Right lobe of liver (tissue), 4 donors: Measurements from ENCODE around the gene MAG.

Experiments
- CTCF ChIP-seq, 4 donors: fragments of 200-600 bp in 3 of 4; fragments of 450-650 bp in 1 of 4; IDR thresholded peaks; one replicate each; pipeline versions ENCODE4 v1.5.1 to v1.8.0; 2016 to 2022; ENCODE audit warnings: antibody characterized with exemption in 4 of 4, mild to moderate bottlenecking in 2 of 4
- POLR2A ChIP-seq: fragments of 450-650 bp; IDR thresholded peaks from one replicate; pipeline ENCODE4 v1.6.1; 2017; ENCODE audit warnings: antibody characterized with exemption, mild to moderate bottlenecking
- donor health status: DM: no; HTN: no; CAD: no.
- donor health status: DM: no; HTN: no; CAD: no.
- donor health status: DM: no; HTN: yes; CAD: no.

GRCh38 chr19:35267818-35268535 lies 24.0 kb upstream of the MAG start:
- TF ChIP-seq CTCF (IDR thresholded peaks at IDR 0.05) (no peak), POLR2A (peak; percentile 71)
